Prostate gland (tissue), 2 donors: ENCODE data around the gene CTNNA2. TPM values are rescaled to one million over a fixed set of nuclear protein-coding genes. Genes with fewer than 3 reads are reported as not detected.

ENCODE experiments used
- DNase-seq: peaks from one replicate; pipeline ENCODE4 v3.0.0-alpha.2; 2019; ENCODE audit warnings: low spot score
- H3K27ac ChIP-seq, 2 donors: fragments of 200-600 bp; sonication (generic); 2 replicates each; pipeline ENCODE4 v1.5.1; 2017 to 2019
- H3K27me3 ChIP-seq: fragments of 200-600 bp; sonication (generic); replicated peaks from 2 replicates; pipeline ENCODE4 v1.5.1; 2019; ENCODE audit not compliant: insufficient read depth
- H3K36me3 ChIP-seq, 2 donors: fragments of 200-600 bp; sonication (generic); 1 replicate in 1 of 2; 2 replicates in 1 of 2; pipeline versions ENCODE4 v1.5.1 to v1.8.1; 2017 to 2019
- H3K4me1 ChIP-seq: fragments of 200-600 bp; sonication (generic); replicated peaks from 2 replicates; pipeline ENCODE4 v1.5.1; 2019
- H3K4me3 ChIP-seq, 2 donors: fragments of 200-600 bp; sonication (generic); 2 replicates each; pipeline ENCODE4 v1.5.1; 2017 to 2019
- H3K9me3 ChIP-seq: fragments of 200-600 bp; sonication (generic); 2 replicates; pipeline ENCODE4 v1.5.1; 2017
- POLR2A ChIP-seq: fragments of 450-650 bp; IDR thresholded peaks from one replicate; pipeline ENCODE4 v1.6.1; 2016; ENCODE audit warnings: antibody characterized with exemption, mild to moderate bottlenecking
- POLR2AphosphoS5 ChIP-seq: sonication (generic); formaldehyde crosslinking; IDR thresholded peaks from one replicate; pipeline ENCODE4 v1.6.1; 2017; ENCODE audit warnings: antibody characterized with exemption
- WGBS: methylation state at CpG from one replicate; pipeline ENCODE4 v1.1.5; 2018; 5-methylcytosine and 5-hydroxymethylcytosine counted together
- intact Hi-C: fragments of 100-400 bp; cut with DNase I; formaldehyde crosslinking; loops from one replicate; pipeline ENCODE4 v1.14.2; 2022
- total RNA-seq, 2 donors: library from RNA; depleted of rRNA; stranded (reverse); fragments of >200 nt; gene quantifications; one replicate each; pipeline ENCODE4 v1.1.0, GENCODE V29; 2016
- TF ChIP-seq, protein P1 (sequence below), 4 experiments: fragments of 200-600 bp in 2 of 4; fragments of 450-650 bp in 2 of 4; sonication (generic) in 2 of 4; IDR thresholded peaks; 1 replicate in 3 of 4; 2 replicates in 1 of 4; pipeline ENCODE4 v1.5.1; 2016 to 2019; ENCODE audit warnings: antibody characterized with exemption in 4 of 4, mild to moderate bottlenecking in 2 of 4, moderate library complexity in 2 of 4

CTNNA2 gene
- total RNA-seq, 2 donors from 2014 or later, result 24.3 TPM; not detected in 1

DNA sequence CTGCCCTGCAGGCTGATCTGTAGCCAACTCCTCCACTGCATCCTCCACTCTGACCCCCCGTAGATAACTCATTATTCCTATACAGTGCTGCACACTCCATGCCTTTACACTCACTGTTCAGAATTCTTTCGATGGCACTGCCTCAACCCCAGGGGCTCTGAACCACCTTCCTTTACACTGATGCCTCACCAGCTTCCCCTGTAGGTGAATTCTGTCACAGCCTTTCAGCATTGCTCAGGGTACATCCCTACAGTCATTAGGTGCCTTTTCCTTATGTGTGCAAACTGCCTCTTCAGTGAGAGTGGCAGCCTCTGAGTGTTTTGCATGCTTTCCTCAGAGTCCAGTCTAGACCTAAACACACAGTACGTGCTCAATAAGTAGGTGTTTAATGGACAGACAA is 472.3 kb downstream of the CTNNA2 start:
- H3K36me3 ChIP-seq, result no peaks in the 10 kb centered on the region
- H3K9me3 ChIP-seq, result no peaks in the 10 kb centered on the region
- 83% methylated on average over 3 of the region's 3 CpGs for WGBS
- DNase-seq, result no peak
- no peak overlapping the region for H3K4me3 ChIP-seq
- H3K4me1 ChIP-seq, result no peaks in the 10 kb centered on the region
- no peak for TF ChIP-seq POLR2AphosphoS5
- TF ChIP-seq, protein P1, sequence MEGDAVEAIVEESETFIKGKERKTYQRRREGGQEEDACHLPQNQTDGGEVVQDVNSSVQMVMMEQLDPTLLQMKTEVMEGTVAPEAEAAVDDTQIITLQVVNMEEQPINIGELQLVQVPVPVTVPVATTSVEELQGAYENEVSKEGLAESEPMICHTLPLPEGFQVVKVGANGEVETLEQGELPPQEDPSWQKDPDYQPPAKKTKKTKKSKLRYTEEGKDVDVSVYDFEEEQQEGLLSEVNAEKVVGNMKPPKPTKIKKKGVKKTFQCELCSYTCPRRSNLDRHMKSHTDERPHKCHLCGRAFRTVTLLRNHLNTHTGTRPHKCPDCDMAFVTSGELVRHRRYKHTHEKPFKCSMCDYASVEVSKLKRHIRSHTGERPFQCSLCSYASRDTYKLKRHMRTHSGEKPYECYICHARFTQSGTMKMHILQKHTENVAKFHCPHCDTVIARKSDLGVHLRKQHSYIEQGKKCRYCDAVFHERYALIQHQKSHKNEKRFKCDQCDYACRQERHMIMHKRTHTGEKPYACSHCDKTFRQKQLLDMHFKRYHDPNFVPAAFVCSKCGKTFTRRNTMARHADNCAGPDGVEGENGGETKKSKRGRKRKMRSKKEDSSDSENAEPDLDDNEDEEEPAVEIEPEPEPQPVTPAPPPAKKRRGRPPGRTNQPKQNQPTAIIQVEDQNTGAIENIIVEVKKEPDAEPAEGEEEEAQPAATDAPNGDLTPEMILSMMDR (IDR thresholded peaks at IDR 0.05), result no peak
- TF ChIP-seq POLR2A, result no peak
- intact Hi-C loops, result no loop called here
- H3K27ac ChIP-seq, result no peak overlapping the region
- no peaks in the 10 kb centered on the region for H3K27me3 ChIP-seq

GRCh38 chr2:79985571-79985970 is 472.7 kb downstream of the CTNNA2 start:
- Histone ChIP-seq H3K4me3 (no peak overlapping the region), H3K27me3 (no peaks in the 10 kb centered on the region), H3K36me3 (no peaks in the 10 kb centered on the region), H3K4me1 (no peaks in the 10 kb centered on the region), H3K9me3 (no peaks in the 10 kb centered on the region), H3K27ac (no peak overlapping the region)
- intact Hi-C loops, result no loop called here
- DNase-seq, result no peak
- TF ChIP-seq POLR2A (no peak), POLR2AphosphoS5 (no peak)
- TF ChIP-seq, protein P1 (IDR thresholded peaks at IDR 0.05), result no peak
- WGBS, result 93% methylated on average over 2 of the region's 2 CpGs

GRCh38 chr2:79993144-79993543 is 480.3 kb downstream of the CTNNA2 start:
- intact Hi-C loops, result no loop called here
- H3K9me3 ChIP-seq, result no peaks in the 10 kb centered on the region
- H3K36me3 ChIP-seq, result no peaks in the 10 kb centered on the region
- no peak overlapping the region for H3K4me3 ChIP-seq
- TF ChIP-seq, protein P1 (IDR thresholded peaks at IDR 0.05), result no peak
- TF ChIP-seq POLR2AphosphoS5 (no peak), POLR2A (no peak)
- H3K27ac ChIP-seq, result no peak overlapping the region
- no peak for DNase-seq
- no peaks in the 10 kb centered on the region for H3K4me1 ChIP-seq
- WGBS, result 13% methylated on average over 3 of the region's 3 CpGs
- H3K27me3 ChIP-seq, result no peaks in the 10 kb centered on the region

DNA sequence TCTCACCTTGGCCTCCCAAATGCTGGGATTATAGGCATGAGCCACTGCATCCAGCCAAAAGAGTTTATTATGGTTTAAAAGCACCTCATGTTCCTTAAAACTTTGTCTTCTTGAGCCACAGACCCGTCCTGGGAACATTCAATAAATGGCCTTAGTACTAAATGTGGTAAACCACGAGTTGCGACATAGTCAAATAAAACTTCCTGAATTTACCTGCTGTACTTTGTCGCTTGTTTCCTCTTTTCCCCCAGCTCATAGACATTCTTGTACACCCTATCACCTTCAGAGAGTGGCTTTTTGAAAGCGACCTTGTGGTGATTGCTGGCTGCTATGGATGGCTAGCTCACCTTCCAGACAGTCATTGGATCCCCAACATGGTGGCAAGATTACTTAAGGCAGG is 481.3 kb downstream of the CTNNA2 start:
- Histone ChIP-seq H3K27me3 (no peaks in the 10 kb centered on the region), H3K9me3 (no peaks in the 10 kb centered on the region), H3K4me1 (no peaks in the 10 kb centered on the region), H3K27ac (no peak overlapping the region), H3K4me3 (no peak overlapping the region), H3K36me3 (no peaks in the 10 kb centered on the region)
- no peak for DNase-seq
- intact Hi-C loops, result no loop called here
- TF ChIP-seq POLR2A (no peak), POLR2AphosphoS5 (no peak)
- TF ChIP-seq, protein P1 (IDR thresholded peaks at IDR 0.05), result no peak
- WGBS, result 60% methylated on average over 5 of the region's 5 CpGs

DNA sequence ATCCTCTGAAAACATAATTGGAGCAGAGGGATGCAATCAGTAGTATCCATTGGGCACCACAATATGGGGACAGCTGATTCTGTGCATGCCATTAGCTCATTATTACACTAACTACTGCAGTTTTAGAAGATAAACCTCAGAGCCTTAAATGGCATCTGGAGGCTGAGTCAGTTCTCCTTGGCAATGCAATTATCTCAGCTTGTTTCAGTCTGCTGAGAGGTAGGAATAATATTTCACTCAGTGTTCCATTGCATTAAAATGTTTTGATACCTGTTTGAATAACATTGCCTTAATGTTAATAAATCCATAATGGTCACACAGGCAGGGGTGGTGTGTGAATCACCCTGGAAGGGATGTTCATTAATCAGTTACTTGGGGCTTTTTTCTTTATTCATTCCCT is 482.1 kb downstream of the CTNNA2 start:
- Histone ChIP-seq H3K36me3 (no peaks in the 10 kb centered on the region), H3K4me1 (no peaks in the 10 kb centered on the region), H3K4me3 (no peak overlapping the region), H3K9me3 (no peaks in the 10 kb centered on the region), H3K27ac (no peak overlapping the region), H3K27me3 (no peaks in the 10 kb centered on the region)
- no peak for DNase-seq
- no peak for TF ChIP-seq POLR2A
- TF ChIP-seq, protein P1 (IDR thresholded peaks at IDR 0.05), result no peak
- TF ChIP-seq POLR2AphosphoS5, result no peak
- intact Hi-C loops, result no loop called here
